ENCODE data around the gene NUDT5.

GRCh38 chr10:12201543-12201942, 5.9 kb upstream of the NUDT5 start:
- TF ChIP-seq GATA2 (IDR thresholded peaks at IDR 0.05; ENCODE audit: low read depth, low read length): no peak
- no peak for TF ChIP-seq GATA3 (IDR thresholded peaks at IDR 0.05; ENCODE audit: low read depth, low read length)
